Naive thymus-derived CD8-positive, alpha-beta T cell (primary cell): ENCODE results near the gene ATP8B1. TPM values are rescaled to one million over a fixed set of nuclear protein-coding genes. Genes with fewer than 3 reads are reported as not detected.

Experiments
- polyA plus RNA-seq, 3 donors: library from polyadenylated mRNA; unstranded; fragments of 300-500 nt; fragmentation: Illumina TruSeq; gene quantifications; one replicate each; pipeline ENCODE4 v1.2.3, GENCODE V29; 2021
- total RNA-seq, 8 experiments: library from RNA in 2 of 8; stranded (reverse) in 2 of 8; gene quantifications; one replicate each; pipeline ENCODE4 v1.2.3 and lab custom pipeline; 2021 to 2026

Gene ATP8B1
- total and polyA plus RNA-seq, 5 experiments from 2014 or later = 0.08 TPM; not detected in 4

Other genes with a start within 250 kb of the ATP8B1 start
- gene FECH, start 216.6 kb downstream of the ATP8B1 start, total RNA-seq = 10 to 100 TPM; 16.8 to 18.0 TPM
- 10 to 100 TPM; 16.5 to 24.5 (median 22.9) TPM for gene FECH, start 216.6 kb downstream of the ATP8B1 start, polyA plus RNA-seq
- 100 to 1,000 TPM; 128 to 136 TPM for gene NARS1, start 181.5 kb downstream of the ATP8B1 start, total RNA-seq
- 10 to 100 TPM; 46.5 to 70.5 (median 55.2) TPM for gene NARS1, start 181.5 kb downstream of the ATP8B1 start, polyA plus RNA-seq
- gene NEDD4L, start 240.9 kb upstream of the ATP8B1 start, total RNA-seq = 1 to 10 TPM; 5.6 to 6.5 TPM
- gene NEDD4L, start 240.9 kb upstream of the ATP8B1 start, polyA plus RNA-seq = 1 to 10 TPM; 1.5 to 3.5 (median 2.9) TPM